Measurements from ENCODE around the gene CDC123.

Gene CDC123

GRCh38 chr10:12188656-12189055 is 7.3 kb upstream of the CDC123 start:
- Histone ChIP-seq H3K27me3 (replicated peaks; ENCODE audit: control insufficient read depth, insufficient read depth, low read length, poor library complexity, severe bottlenecking) (no peaks in the 10 kb centered on the region), H3K36me3 (ENCODE audit: control insufficient read depth, insufficient read depth, low read length) (peaks cover 9% of the 10 kb centered on the region), H3K4me3 (ENCODE audit: insufficient read depth, low read depth, low read length, poor library complexity, severe bottlenecking) (no peak overlapping the region), H3K4me1 (ENCODE audit: control insufficient read depth, insufficient read depth, low read length, poor library complexity, severe bottlenecking) (no peaks in the 10 kb centered on the region), H3K27ac (ENCODE audit: insufficient read depth, low read length, poor library complexity, severe bottlenecking) (no peak overlapping the region), H3K9me3 (ENCODE audit: control insufficient read depth, low read length) (no peaks in the 10 kb centered on the region)
- DNase-seq: no peak

- Histone ChIP-seq H3K36me3 (ENCODE audit: control insufficient read depth, insufficient read depth, low read length) (peaks cover 9% of the 10 kb centered on the region), H3K4me1 (ENCODE audit: control insufficient read depth, insufficient read depth, low read length, poor library complexity, severe bottlenecking) (no peaks in the 10 kb centered on the region), H3K4me3 (ENCODE audit: insufficient read depth, low read depth, low read length, poor library complexity, severe bottlenecking) (no peak overlapping the region), H3K27me3 (replicated peaks; ENCODE audit: control insufficient read depth, insufficient read depth, low read length, poor library complexity, severe bottlenecking) (no peaks in the 10 kb centered on the region), H3K9me3 (ENCODE audit: control insufficient read depth, low read length) (no peaks in the 10 kb centered on the region), H3K27ac (ENCODE audit: insufficient read depth, low read length, poor library complexity, severe bottlenecking) (no peak overlapping the region)
- DNase-seq: no peak
Measured at GRCh38 chr10:12189426-12189825, 6.6 kb upstream of the CDC123 start.

GRCh38 chr10:12191715-12192114 is 4.3 kb upstream of the CDC123 start:
- H3K27ac ChIP-seq (ENCODE audit: insufficient read depth, low read length, poor library complexity, severe bottlenecking): no peak overlapping the region

GRCh38 chr10:12193193-12193592 is 2.8 kb upstream of the CDC123 start:
- peaks cover 14% of the 10 kb centered on the region for H3K4me1 ChIP-seq (ENCODE audit: control insufficient read depth, insufficient read depth, low read length, poor library complexity, severe bottlenecking)
- H3K36me3 ChIP-seq (ENCODE audit: control insufficient read depth, insufficient read depth, low read length): no peaks in the 10 kb centered on the region
- no peak overlapping the region for H3K4me3 ChIP-seq (ENCODE audit: insufficient read depth, low read depth, low read length, poor library complexity, severe bottlenecking)
- no peak for DNase-seq
- no peaks in the 10 kb centered on the region for H3K9me3 ChIP-seq (ENCODE audit: control insufficient read depth, low read length)
- no peaks in the 10 kb centered on the region for H3K27me3 ChIP-seq (replicated peaks; ENCODE audit: control insufficient read depth, insufficient read depth, low read length, poor library complexity, severe bottlenecking)
- H3K27ac ChIP-seq (ENCODE audit: insufficient read depth, low read length, poor library complexity, severe bottlenecking): no peak overlapping the region

More at GRCh38 chr10:12191715-12192114, 4.3 kb upstream of the CDC123 start:
- DNase-seq: no peak
- no peaks in the 10 kb centered on the region for H3K27me3 ChIP-seq (replicated peaks; ENCODE audit: control insufficient read depth, insufficient read depth, low read length, poor library complexity, severe bottlenecking)
- H3K9me3 ChIP-seq (ENCODE audit: control insufficient read depth, low read length): no peaks in the 10 kb centered on the region
- no peaks in the 10 kb centered on the region for H3K4me1 ChIP-seq (ENCODE audit: control insufficient read depth, insufficient read depth, low read length, poor library complexity, severe bottlenecking)
- peaks cover 4% of the 10 kb centered on the region for H3K36me3 ChIP-seq (ENCODE audit: control insufficient read depth, insufficient read depth, low read length)
- H3K4me3 ChIP-seq (ENCODE audit: insufficient read depth, low read depth, low read length, poor library complexity, severe bottlenecking): no peak overlapping the region

GRCh38 chr10:12194752-12195271 is 1.2 kb upstream of the CDC123 start:
- Histone ChIP-seq H3K27me3 (replicated peaks; ENCODE audit: control insufficient read depth, insufficient read depth, low read length, poor library complexity, severe bottlenecking) (no peaks in the 10 kb centered on the region), H3K4me3 (ENCODE audit: insufficient read depth, low read depth, low read length, poor library complexity, severe bottlenecking) (peak overlapping the region; percentile 94), H3K4me1 (ENCODE audit: control insufficient read depth, insufficient read depth, low read length, poor library complexity, severe bottlenecking) (peaks cover 17% of the 10 kb centered on the region), H3K27ac (ENCODE audit: insufficient read depth, low read length, poor library complexity, severe bottlenecking) (peak overlapping the region; percentile 97), H3K36me3 (ENCODE audit: control insufficient read depth, insufficient read depth, low read length) (no peaks in the 10 kb centered on the region), H3K9me3 (ENCODE audit: control insufficient read depth, low read length) (no peaks in the 10 kb centered on the region)
- DNase-seq: peak in 1 of 3 donors; percentile 12

- no peaks in the 10 kb centered on the region for H3K9me3 ChIP-seq (ENCODE audit: control insufficient read depth, low read length)
- peak overlapping the region; percentile 97 for H3K27ac ChIP-seq (ENCODE audit: insufficient read depth, low read length, poor library complexity, severe bottlenecking)
- no peaks in the 10 kb centered on the region for H3K27me3 ChIP-seq (replicated peaks; ENCODE audit: control insufficient read depth, insufficient read depth, low read length, poor library complexity, severe bottlenecking)
- peaks cover 17% of the 10 kb centered on the region for H3K4me1 ChIP-seq (ENCODE audit: control insufficient read depth, insufficient read depth, low read length, poor library complexity, severe bottlenecking)
- H3K4me3 ChIP-seq (ENCODE audit: insufficient read depth, low read depth, low read length, poor library complexity, severe bottlenecking): peak overlapping the region; percentile 94
- no peak for DNase-seq
- H3K36me3 ChIP-seq (ENCODE audit: control insufficient read depth, insufficient read depth, low read length): no peaks in the 10 kb centered on the region
Measured at GRCh38 chr10:12195281-12195602, 746 bp upstream of the CDC123 start.

- no peak for DNase-seq
- Histone ChIP-seq H3K36me3 (ENCODE audit: control insufficient read depth, insufficient read depth, low read length) (no peaks in the 10 kb centered on the region), H3K27ac (ENCODE audit: insufficient read depth, low read length, poor library complexity, severe bottlenecking) (peak overlapping the region; percentile 97), H3K4me3 (ENCODE audit: insufficient read depth, low read depth, low read length, poor library complexity, severe bottlenecking) (peak overlapping the region; percentile 94), H3K9me3 (ENCODE audit: control insufficient read depth, low read length) (no peaks in the 10 kb centered on the region), H3K27me3 (replicated peaks; ENCODE audit: control insufficient read depth, insufficient read depth, low read length, poor library complexity, severe bottlenecking) (no peaks in the 10 kb centered on the region), H3K4me1 (ENCODE audit: control insufficient read depth, insufficient read depth, low read length, poor library complexity, severe bottlenecking) (peaks cover 17% of the 10 kb centered on the region)
Measured at GRCh38 chr10:12196531-12197211, 683 bp downstream of the CDC123 start.

GRCh38 chr10:12198156-12198555 is 2.2 kb downstream of the CDC123 start:
- no peaks in the 10 kb centered on the region for H3K9me3 ChIP-seq (ENCODE audit: control insufficient read depth, low read length)
- DNase-seq: no peak
- H3K4me3 ChIP-seq (ENCODE audit: insufficient read depth, low read depth, low read length, poor library complexity, severe bottlenecking): no peak overlapping the region
- peaks cover 17% of the 10 kb centered on the region for H3K4me1 ChIP-seq (ENCODE audit: control insufficient read depth, insufficient read depth, low read length, poor library complexity, severe bottlenecking)
- no peaks in the 10 kb centered on the region for H3K27me3 ChIP-seq (replicated peaks; ENCODE audit: control insufficient read depth, insufficient read depth, low read length, poor library complexity, severe bottlenecking)
- peaks cover 4% of the 10 kb centered on the region for H3K36me3 ChIP-seq (ENCODE audit: control insufficient read depth, insufficient read depth, low read length)
- H3K27ac ChIP-seq (ENCODE audit: insufficient read depth, low read length, poor library complexity, severe bottlenecking): no peak overlapping the region

- H3K9me3 ChIP-seq (ENCODE audit: control insufficient read depth, low read length): no peaks in the 10 kb centered on the region
- DNase-seq: no peak
- peaks cover 4% of the 10 kb centered on the region for H3K36me3 ChIP-seq (ENCODE audit: control insufficient read depth, insufficient read depth, low read length)
- no peak overlapping the region for H3K27ac ChIP-seq (ENCODE audit: insufficient read depth, low read length, poor library complexity, severe bottlenecking)
- H3K4me3 ChIP-seq (ENCODE audit: insufficient read depth, low read depth, low read length, poor library complexity, severe bottlenecking): no peak overlapping the region
- H3K4me1 ChIP-seq (ENCODE audit: control insufficient read depth, insufficient read depth, low read length, poor library complexity, severe bottlenecking): peaks cover 17% of the 10 kb centered on the region
- H3K27me3 ChIP-seq (replicated peaks; ENCODE audit: control insufficient read depth, insufficient read depth, low read length, poor library complexity, severe bottlenecking): no peaks in the 10 kb centered on the region
Measured at GRCh38 chr10:12200850-12201249, 4.9 kb downstream of the CDC123 start.

- no peak for DNase-seq
- no peaks in the 10 kb centered on the region for H3K9me3 ChIP-seq (ENCODE audit: control insufficient read depth, low read length)
- H3K27me3 ChIP-seq (replicated peaks; ENCODE audit: control insufficient read depth, insufficient read depth, low read length, poor library complexity, severe bottlenecking): no peaks in the 10 kb centered on the region
- peaks cover 17% of the 10 kb centered on the region for H3K4me1 ChIP-seq (ENCODE audit: control insufficient read depth, insufficient read depth, low read length, poor library complexity, severe bottlenecking)
- no peak overlapping the region for H3K4me3 ChIP-seq (ENCODE audit: insufficient read depth, low read depth, low read length, poor library complexity, severe bottlenecking)
- H3K27ac ChIP-seq (ENCODE audit: insufficient read depth, low read length, poor library complexity, severe bottlenecking): no peak overlapping the region
- peaks cover 4% of the 10 kb centered on the region for H3K36me3 ChIP-seq (ENCODE audit: control insufficient read depth, insufficient read depth, low read length)
Measured at GRCh38 chr10:12201543-12201942, 5.6 kb downstream of the CDC123 start.
